Transverse colon (tissue), 4 donors: Measurements from ENCODE around the gene TAL2. TPM values are rescaled to one million over a fixed set of nuclear protein-coding genes. Genes with fewer than 3 reads are reported as not detected.

Experiments used
- DNase-seq: peaks from one replicate; pipeline ENCODE4 v3.0.0-alpha.2; 2019
- H3K27ac ChIP-seq, 4 donors: fragments of 200-600 bp; sonication (generic); 2 replicates each; pipeline ENCODE4 v1.5.1; 2016 to 2018; ENCODE audit warnings: inconsistent platforms in 4 of 4
- H3K27me3 ChIP-seq: fragments of 200-600 bp; sonication (generic); 2 replicates; pipeline ENCODE4 v1.5.1; 2017; ENCODE audit warnings: inconsistent platforms
- H3K36me3 ChIP-seq, 4 donors: fragments of 200-600 bp; sonication (generic); 2 replicates each; pipeline ENCODE4 v1.5.1; 2017 to 2019; ENCODE audit warnings: inconsistent platforms in 4 of 4
- H3K4me1 ChIP-seq, 4 donors: fragments of 200-600 bp; sonication (generic); 2 replicates each; pipeline ENCODE4 v1.5.1; 2017 to 2020; ENCODE audit warnings: inconsistent platforms in 4 of 4
- H3K4me3 ChIP-seq, 4 donors: fragments of 200-600 bp; sonication (generic); 1 replicate in 1 of 4; 2 replicates in 3 of 4; pipeline versions ENCODE4 v1.5.1 to v1.6.1; 2017 to 2019; ENCODE audit warnings: inconsistent platforms in 4 of 4
- H3K9me3 ChIP-seq, 2 donors: fragments of 200-600 bp; sonication (generic); 2 replicates each; pipeline ENCODE4 v1.5.1; 2017 to 2019; ENCODE audit warnings: inconsistent platforms in 2 of 2
- EP300 ChIP-seq: sonication (generic); formaldehyde crosslinking; IDR thresholded peaks from one replicate; pipeline ENCODE4 v1.6.1; 2017; ENCODE audit warnings: antibody characterized with exemption, low read depth
- POLR2A ChIP-seq: fragments of 450-650 bp; IDR thresholded peaks from one replicate; pipeline ENCODE4 v1.6.1; 2016; ENCODE audit warnings: antibody characterized with exemption, mild to moderate bottlenecking, moderate library complexity
- POLR2AphosphoS5 ChIP-seq, 3 donors: sonication (generic); formaldehyde crosslinking; IDR thresholded peaks; one replicate each; pipeline ENCODE4 v1.6.1; 2016; ENCODE audit warnings: antibody characterized with exemption in 3 of 3
- WGBS, 2 donors: methylation state at CpG; one replicate each; pipeline ENCODE4 v1.1.5; 2018; ENCODE audit warnings: low coverage in 1 of 2; 5-methylcytosine and 5-hydroxymethylcytosine counted together
- in situ Hi-C, 4 donors: fragments of 200-750 bp; cut with MboI; loops; one replicate each; pipeline versions ENCODE4 v1.15.0 to v1.15.1; 2017; ENCODE audit warnings: low sequenced_read_pairs in 3 of 4, low pct_ligation_motif_present in 1 of 4, low pct_unique_long_range_greater_than_20kb in 1 of 4
- intact Hi-C: fragments of 100-400 bp; cut with DNase I; formaldehyde crosslinking; loops from one replicate; pipeline ENCODE4 v1.15.1; 2023; ENCODE audit warnings: low total_unique reads
- total RNA-seq, 4 donors: library from RNA; depleted of rRNA; stranded (reverse); fragments of >200 nt; gene quantifications; one replicate each; pipeline ENCODE4 v1.1.0, GENCODE V29; 2016
- TF ChIP-seq, protein P1 (sequence below), 5 experiments: fragments of 200-600 bp in 3 of 5; fragments of 450-650 bp in 2 of 5; sonication (generic) in 3 of 5; IDR thresholded peaks; 1 replicate in 2 of 5; 2 replicates in 3 of 5; pipeline ENCODE4 v1.5.1; 2016 to 2017; ENCODE audit warnings: antibody characterized with exemption in 5 of 5, inconsistent platforms in 3 of 5, mild to moderate bottlenecking in 2 of 5, moderate library complexity in 1 of 5

TAL2 gene
- total RNA-seq, 4 donors from 2014 or later = not detected

DNA sequence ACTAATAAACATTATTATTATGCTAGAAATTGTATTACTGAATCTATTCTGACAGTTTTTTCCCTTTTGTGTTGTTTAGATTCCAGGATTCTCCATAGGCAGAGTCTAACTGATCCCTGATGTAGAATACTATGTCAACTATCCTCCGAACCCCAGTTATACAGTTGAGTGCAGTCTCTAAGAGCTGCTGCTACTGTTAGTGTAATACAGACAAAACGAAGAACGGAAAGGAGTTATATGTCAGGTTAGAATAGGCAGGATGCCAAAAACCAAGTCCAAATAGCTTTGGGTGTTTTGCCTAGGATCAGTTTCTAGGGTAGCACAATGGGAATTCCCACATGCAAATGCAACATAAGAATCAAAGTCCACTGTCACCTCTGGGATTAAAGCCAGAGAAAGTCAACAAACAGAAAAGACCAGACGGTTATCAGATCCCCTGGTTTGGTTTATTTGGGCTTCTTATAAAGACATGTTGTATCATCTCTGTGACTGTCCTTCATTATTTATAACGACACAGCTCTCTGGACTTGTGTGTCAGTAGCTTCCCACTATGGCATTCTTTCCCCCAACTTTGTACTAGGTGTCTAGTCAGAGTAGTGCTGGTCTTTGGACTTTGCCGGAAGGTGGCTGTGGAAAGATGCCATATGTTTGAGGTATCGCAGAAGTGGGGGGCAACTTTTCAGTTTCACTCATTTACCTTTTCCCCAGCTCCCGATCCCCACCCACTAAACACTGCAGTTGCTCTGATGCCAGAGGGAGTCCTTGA lies 17.2 kb downstream of the TAL2 start:
- H3K27me3 ChIP-seq = no peaks in the 10 kb centered on the region
- peaks cover 0 to 10% (median 5%) of the 10 kb centered on the region in 4 donors for H3K4me1 ChIP-seq
- H3K4me3 ChIP-seq = no peak overlapping the region
- intact Hi-C loops = no loop called here
- no peaks in the 10 kb centered on the region for H3K36me3 ChIP-seq
- H3K9me3 ChIP-seq = no peaks in the 10 kb centered on the region
- WGBS, 2 donors = 51 to 54% methylated on average over 8 of the region's 8 CpGs
- in situ Hi-C loops = no loop called here
- no peak for DNase-seq
- TF ChIP-seq EP300 = no peak
- TF ChIP-seq POLR2A = no peak
- TF ChIP-seq, protein P1, sequence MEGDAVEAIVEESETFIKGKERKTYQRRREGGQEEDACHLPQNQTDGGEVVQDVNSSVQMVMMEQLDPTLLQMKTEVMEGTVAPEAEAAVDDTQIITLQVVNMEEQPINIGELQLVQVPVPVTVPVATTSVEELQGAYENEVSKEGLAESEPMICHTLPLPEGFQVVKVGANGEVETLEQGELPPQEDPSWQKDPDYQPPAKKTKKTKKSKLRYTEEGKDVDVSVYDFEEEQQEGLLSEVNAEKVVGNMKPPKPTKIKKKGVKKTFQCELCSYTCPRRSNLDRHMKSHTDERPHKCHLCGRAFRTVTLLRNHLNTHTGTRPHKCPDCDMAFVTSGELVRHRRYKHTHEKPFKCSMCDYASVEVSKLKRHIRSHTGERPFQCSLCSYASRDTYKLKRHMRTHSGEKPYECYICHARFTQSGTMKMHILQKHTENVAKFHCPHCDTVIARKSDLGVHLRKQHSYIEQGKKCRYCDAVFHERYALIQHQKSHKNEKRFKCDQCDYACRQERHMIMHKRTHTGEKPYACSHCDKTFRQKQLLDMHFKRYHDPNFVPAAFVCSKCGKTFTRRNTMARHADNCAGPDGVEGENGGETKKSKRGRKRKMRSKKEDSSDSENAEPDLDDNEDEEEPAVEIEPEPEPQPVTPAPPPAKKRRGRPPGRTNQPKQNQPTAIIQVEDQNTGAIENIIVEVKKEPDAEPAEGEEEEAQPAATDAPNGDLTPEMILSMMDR (IDR thresholded peaks at IDR 0.05) = no peak
- no peak for TF ChIP-seq POLR2AphosphoS5 (IDR thresholded peaks at IDR 0.05)
- no peak overlapping the region for H3K27ac ChIP-seq

DNA sequence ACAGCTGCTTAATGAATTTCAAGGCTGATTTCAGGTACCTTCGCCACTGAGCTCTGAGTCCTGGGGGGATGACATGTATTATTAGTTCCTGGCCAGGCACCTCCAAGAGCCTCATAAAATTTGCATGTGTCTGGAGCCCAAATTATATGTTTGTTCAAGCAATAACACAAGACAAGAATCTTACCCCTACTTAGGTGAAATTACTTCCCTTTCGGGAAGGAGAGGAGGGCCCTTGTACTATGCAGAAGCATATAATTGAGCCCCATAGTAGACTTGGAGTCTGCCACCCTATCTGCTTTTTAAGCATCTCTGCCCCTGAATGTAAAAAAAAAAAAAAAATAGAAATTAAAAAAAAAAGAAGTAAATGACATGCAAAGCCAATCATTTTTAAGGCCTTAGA lies 19.1 kb downstream of the TAL2 start:
- Histone ChIP-seq H3K9me3 (no peaks in the 10 kb centered on the region), H3K4me3 (no peak overlapping the region), H3K27ac (no peak overlapping the region), H3K4me1 (peaks cover 0 to 10% (median 5%) of the 10 kb centered on the region in 4 donors), H3K36me3 (no peaks in the 10 kb centered on the region), H3K27me3 (no peaks in the 10 kb centered on the region)
- no peak for DNase-seq
- intact Hi-C loops (no loop called here), in situ Hi-C loops (no loop called here)
- TF ChIP-seq POLR2A (no peak), EP300 (no peak), POLR2AphosphoS5 (IDR thresholded peaks at IDR 0.05) (no peak)
- TF ChIP-seq, protein P1 (IDR thresholded peaks at IDR 0.05) = no peak
- 82% methylated on average over 2 of the region's 2 CpGs; no CpG with 5 or more reads in 1 of the 2 donors for WGBS, 2 donors

DNA sequence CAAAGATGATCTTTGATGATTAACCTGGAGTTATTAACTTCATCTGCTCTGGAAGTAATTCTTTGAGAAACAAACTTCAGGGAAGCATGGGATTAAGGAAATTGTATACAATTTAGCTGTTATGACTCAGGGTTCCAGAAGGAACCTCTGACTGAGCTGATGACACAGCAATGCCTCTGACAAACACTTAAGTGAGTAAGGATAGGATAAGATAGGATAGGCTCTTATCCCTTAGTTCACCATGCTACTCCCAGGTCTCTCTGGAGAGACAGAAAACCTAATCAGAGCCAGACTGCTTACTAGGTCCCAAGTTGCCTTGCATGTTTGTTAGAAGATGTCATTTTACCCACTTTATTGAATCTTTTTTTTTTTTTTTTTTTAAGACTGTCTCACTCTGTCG lies 19.5 kb downstream of the TAL2 start:
- in situ Hi-C loops = no loop called here
- 67 to 93% methylated on average over 1 of the region's 1 CpG for WGBS, 2 donors

DNA sequence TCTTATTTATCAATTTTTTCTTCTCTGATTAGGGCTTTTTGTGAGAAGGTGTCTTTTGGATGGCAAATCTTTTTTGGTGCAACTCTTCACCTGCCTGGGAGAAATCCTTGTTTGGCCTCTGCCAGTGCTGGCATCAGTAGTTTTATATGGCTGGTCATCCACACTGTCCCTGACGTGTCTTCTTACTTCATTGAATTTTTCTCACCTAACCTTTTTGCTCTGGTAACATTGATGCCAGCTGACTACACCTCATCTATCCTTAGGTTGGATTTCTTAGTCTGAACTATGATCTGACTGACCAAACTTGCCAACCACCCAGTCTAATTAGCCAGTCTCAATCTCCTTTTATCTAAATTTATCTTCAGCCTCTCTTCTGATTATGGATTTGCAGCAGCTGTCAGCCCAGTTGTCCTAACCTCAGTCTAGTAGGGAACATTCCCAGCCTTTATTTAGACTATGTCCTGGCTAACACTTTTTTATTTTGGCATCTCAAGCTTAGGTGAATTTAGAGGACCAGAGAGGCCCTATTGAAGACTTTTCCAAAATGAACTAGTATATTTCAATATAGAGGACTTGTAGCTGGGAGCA lies 21.5 kb downstream of the TAL2 start:
- DNase-seq = no peak
- peaks cover 0 to 10% (median 5%) of the 10 kb centered on the region in 4 donors for H3K4me1 ChIP-seq
- no peak overlapping the region for H3K27ac ChIP-seq
- TF ChIP-seq, protein P1 (IDR thresholded peaks at IDR 0.05) = no peak
- TF ChIP-seq EP300 (no peak), POLR2A (no peak), POLR2AphosphoS5 (IDR thresholded peaks at IDR 0.05) (no peak)
- whole genome bisulfite sequencing, 2 donors = 88 to 94% methylated on average over 1 of the region's 1 CpG
- no peak overlapping the region for H3K4me3 ChIP-seq
- no peaks in the 10 kb centered on the region for H3K27me3 ChIP-seq
- in situ Hi-C loops (no loop called here), intact Hi-C loops (no loop called here)
- no peaks in the 10 kb centered on the region for H3K36me3 ChIP-seq
- H3K9me3 ChIP-seq = no peaks in the 10 kb centered on the region

More for the DNA sequence above, 19.5 kb downstream of the TAL2 start:
- H3K4me3 ChIP-seq = no peak overlapping the region
- DNase-seq = no peak
- H3K4me1 ChIP-seq = peaks cover 0 to 10% (median 5%) of the 10 kb centered on the region in 4 donors
- H3K36me3 ChIP-seq = no peaks in the 10 kb centered on the region
- no peak overlapping the region for H3K27ac ChIP-seq
- TF ChIP-seq, protein P1 (IDR thresholded peaks at IDR 0.05) = no peak
- TF ChIP-seq POLR2A = no peak
- no peak for TF ChIP-seq EP300
- TF ChIP-seq POLR2AphosphoS5 (IDR thresholded peaks at IDR 0.05) = no peak
- H3K9me3 ChIP-seq = no peaks in the 10 kb centered on the region
- H3K27me3 ChIP-seq = no peaks in the 10 kb centered on the region
- intact Hi-C loops = no loop called here
